Adipocyte (in vitro differentiated cells): ENCODE measurements around the gene TRIM2.

Source experiments
- DNase-seq: peaks from one replicate; pipeline ENCODE4 v3.0.0-alpha.2; 2015; ENCODE audit warnings: low read depth
- H3K27me3 ChIP-seq: replicated peaks from 2 replicates; pipeline ENCODE4 v1.7.0; 2013; ENCODE audit warnings: mild to moderate bottlenecking, low read length, moderate library complexity; ENCODE audit not compliant: control insufficient read depth, insufficient read depth
- H3K36me3 ChIP-seq: 2 replicates; pipeline ENCODE4 v1.7.0; 2013; ENCODE audit warnings: low read length, mild to moderate bottlenecking, moderate library complexity; ENCODE audit not compliant: control insufficient read depth, insufficient read depth, severe bottlenecking
- H3K4me1 ChIP-seq: 2 replicates; pipeline ENCODE4 v1.7.0; 2013; ENCODE audit warnings: mild to moderate bottlenecking, low read length, moderate library complexity; ENCODE audit not compliant: control insufficient read depth, insufficient read depth
- H3K4me3 ChIP-seq: 2 replicates; pipeline ENCODE4 v1.7.0; 2013; ENCODE audit warnings: mild to moderate bottlenecking, low read length, moderate library complexity
- H3K9ac ChIP-seq: 2 replicates; pipeline ENCODE4 v1.7.0; 2013; ENCODE audit warnings: mild to moderate bottlenecking, low read length, moderate library complexity
- H3K9me3 ChIP-seq: 2 replicates; pipeline ENCODE4 v1.7.0; 2013; ENCODE audit warnings: mild to moderate bottlenecking, low read length, moderate library complexity; ENCODE audit not compliant: control insufficient read depth

The TRIM2 gene

DNA sequence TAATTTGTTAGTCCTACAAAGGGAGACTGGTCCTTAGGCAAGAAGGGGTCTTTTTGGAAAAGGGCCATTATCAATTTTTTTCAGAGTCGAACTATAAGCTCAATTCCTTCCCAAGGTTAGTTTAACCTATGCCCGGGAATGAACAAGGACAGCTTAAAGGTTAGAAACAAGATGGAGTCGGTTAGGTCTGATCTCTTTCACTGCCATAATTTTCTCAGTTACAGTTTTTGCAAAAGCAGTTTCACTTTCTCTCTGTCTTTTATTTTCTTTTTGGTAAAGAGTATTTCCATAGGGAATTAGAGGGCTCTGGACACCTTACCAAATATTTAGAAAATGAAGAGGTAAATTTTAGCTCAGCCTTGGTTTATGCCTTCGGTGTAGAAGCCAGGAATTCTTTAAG is 64.1 kb downstream of the TRIM2 start:
- Histone ChIP-seq H3K4me3 (no peak overlapping the region), H3K9ac (no peak overlapping the region), H3K4me1 (peaks cover 5% of the 10 kb centered on the region), H3K27me3 (no peaks in the 10 kb centered on the region), H3K9me3 (no peaks in the 10 kb centered on the region), H3K36me3 (no peaks in the 10 kb centered on the region)
- DNase-seq: no peak

DNA sequence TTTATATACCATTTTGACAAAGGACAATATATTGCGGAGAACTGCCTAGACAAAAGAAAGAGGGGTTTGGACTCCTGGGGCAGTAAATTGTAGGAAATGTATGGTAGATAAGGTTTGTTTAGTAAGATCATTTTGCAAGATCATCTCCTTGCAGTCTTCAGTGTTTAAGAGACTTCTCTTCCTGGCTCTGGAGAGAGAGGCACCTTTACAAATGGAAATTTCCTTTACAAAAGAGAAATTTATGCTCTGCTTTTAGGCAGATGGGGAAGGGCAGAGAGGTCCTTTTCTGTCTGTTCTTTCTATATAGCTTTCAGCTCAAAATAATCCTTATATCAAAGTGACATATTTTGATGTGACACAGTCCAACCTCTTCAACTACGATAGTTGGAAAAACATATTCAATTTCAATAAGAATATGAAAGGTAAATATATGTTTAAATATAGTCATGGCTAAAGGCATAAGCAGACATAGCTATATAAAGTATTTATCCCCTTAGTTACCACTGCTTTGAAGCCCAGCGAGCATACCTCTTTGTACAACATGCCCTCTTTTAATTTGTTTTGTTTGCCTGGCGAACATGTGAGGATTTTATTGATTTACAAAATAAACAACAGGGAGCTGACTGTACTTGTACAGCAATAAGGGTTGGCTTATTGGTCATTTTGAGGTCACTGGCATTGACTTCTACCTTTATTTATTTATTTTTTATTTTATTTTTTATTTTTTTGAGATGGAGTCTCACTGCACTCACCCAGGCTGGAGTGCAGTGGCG is 65.2 kb downstream of the TRIM2 start:
- H3K4me3 ChIP-seq: no peak overlapping the region
- no peaks in the 10 kb centered on the region for H3K36me3 ChIP-seq
- no peaks in the 10 kb centered on the region for H3K9me3 ChIP-seq
- no peaks in the 10 kb centered on the region for H3K27me3 ChIP-seq
- DNase-seq: no peak
- peaks cover 5% of the 10 kb centered on the region for H3K4me1 ChIP-seq
- H3K9ac ChIP-seq: no peak overlapping the region

DNA sequence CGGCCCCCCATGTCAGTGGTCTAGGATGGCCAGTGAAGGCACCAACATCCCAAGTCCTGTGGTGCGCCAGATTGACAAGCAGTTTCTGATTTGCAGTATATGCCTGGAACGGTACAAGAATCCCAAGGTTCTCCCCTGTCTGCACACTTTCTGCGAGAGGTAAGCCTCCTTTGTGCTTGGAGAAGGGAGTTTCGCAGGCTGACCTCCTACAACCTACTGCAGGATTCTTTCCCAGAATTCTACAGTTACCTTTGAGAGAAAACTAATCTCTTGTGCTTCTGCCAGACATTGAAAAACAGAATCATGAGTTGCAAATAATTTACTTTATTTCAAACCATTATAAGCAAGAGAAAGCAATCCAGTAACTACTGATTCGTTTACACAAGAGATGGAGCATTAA is 66.1 kb downstream of the TRIM2 start:
- no peaks in the 10 kb centered on the region for H3K27me3 ChIP-seq
- peaks cover 5% of the 10 kb centered on the region for H3K4me1 ChIP-seq
- H3K36me3 ChIP-seq: no peaks in the 10 kb centered on the region
- no peak overlapping the region for H3K4me3 ChIP-seq
- no peaks in the 10 kb centered on the region for H3K9me3 ChIP-seq
- DNase-seq: no peak
- no peak overlapping the region for H3K9ac ChIP-seq

DNA sequence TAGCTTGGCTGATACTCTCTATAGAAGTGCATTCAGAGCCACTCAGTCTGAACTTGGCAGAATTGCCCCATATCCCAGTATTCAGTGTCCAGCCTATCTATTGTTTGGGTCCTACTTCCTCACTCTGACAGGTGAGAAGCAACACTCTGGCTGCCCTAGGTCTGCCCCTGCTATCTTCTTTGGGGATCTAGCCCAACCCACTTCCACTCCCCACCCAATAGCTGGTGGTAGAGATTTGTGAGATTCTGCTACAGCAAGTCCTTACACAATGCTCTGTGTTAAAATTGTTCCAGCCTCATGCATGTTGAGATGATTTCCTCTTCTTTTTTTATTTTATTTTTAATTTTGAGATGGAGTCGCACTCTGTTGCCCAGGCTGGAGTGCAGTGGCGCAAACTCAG is 67.6 kb downstream of the TRIM2 start:
- Histone ChIP-seq H3K36me3 (no peaks in the 10 kb centered on the region), H3K4me1 (peaks cover 5% of the 10 kb centered on the region), H3K4me3 (no peak overlapping the region), H3K27me3 (no peaks in the 10 kb centered on the region), H3K9ac (no peak overlapping the region), H3K9me3 (no peaks in the 10 kb centered on the region)
- DNase-seq: no peak

DNA sequence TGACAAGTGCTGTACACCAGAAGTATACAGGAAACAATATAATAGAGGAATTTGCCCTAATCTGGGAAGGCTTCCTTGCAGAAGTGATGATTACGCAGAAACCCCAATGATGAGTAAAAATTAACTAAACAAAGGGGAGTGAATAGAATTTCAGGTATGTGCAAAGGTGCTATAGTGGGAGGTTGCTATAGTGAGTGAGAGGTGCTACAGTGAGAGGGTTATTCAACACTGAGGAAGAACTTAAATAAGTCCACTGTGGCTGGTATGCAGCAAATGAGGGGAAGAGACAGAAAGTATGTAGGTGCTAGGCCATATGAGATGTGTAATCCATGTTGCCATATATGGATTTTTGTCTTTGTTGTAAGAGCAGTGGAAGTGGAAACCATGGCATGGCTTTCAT is 69.5 kb downstream of the TRIM2 start:
- H3K4me3 ChIP-seq: no peak overlapping the region
- H3K36me3 ChIP-seq: no peaks in the 10 kb centered on the region
- no peaks in the 10 kb centered on the region for H3K9me3 ChIP-seq
- DNase-seq: no peak
- H3K27me3 ChIP-seq: no peaks in the 10 kb centered on the region
- no peak overlapping the region for H3K9ac ChIP-seq
- H3K4me1 ChIP-seq: no peaks in the 10 kb centered on the region

DNA sequence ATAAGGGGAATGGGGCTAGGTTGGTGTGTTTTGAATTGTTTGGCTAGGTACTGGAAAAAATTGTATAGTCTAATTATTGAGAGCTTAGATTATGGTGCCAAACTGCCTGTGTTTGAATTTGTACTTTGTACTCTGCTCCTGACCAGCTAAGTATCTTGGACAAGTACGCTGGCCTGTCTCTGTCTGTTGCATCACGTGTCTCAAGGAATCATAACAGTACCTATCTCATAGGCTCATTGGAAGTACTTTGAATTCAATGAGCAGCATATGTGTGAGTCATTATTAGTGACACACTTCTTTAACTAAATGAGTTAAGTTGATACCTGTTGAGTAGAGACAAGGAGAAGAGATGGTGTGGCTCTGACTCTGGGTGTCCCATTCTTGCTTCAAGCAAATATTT is 70.7 kb downstream of the TRIM2 start:
- no peak overlapping the region for H3K4me3 ChIP-seq
- no peak for DNase-seq
- no peaks in the 10 kb centered on the region for H3K9me3 ChIP-seq
- no peaks in the 10 kb centered on the region for H3K27me3 ChIP-seq
- no peaks in the 10 kb centered on the region for H3K4me1 ChIP-seq
- H3K9ac ChIP-seq: no peak overlapping the region
- H3K36me3 ChIP-seq: no peaks in the 10 kb centered on the region

DNA sequence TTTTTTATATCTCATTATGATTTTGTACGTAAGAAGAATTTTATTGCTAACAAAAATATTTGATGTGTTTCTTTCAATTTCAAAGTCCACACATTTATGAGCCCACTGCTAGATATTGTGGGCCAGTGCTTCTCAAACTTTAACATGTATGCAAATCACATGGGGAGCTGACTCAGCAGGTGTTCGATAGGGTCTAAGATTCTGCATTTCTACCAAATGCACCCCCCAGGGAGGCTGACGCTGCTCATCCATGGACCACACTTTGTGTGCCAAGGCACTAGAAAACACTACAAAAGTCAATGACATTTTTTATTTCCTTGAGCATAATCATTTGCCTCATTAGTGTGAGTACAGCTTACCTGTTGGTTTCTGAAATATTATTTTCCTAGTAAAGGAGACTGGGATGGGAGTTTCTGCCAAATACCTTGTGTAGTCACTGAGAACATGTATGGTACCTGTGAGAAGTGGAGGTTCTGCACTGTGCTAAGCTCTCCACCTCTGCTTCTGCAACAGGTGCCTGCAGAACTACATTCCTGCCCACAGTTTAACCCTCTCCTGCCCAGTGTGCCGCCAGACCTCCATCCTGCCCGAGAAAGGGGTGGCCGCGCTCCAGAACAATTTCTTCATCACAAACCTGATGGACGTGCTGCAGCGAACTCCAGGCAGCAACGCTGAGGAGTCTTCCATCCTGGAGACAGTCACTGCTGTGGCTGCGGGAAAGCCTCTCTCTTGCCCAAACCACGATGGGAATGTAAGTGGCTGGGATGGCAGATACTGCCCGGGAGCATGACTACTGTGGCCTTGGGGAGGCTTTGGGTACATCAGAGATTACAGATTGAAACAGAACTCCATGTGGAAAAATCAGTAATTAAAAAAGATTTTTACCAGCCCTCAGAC is 71.4 kb downstream of the TRIM2 start:
- no peak for DNase-seq
- H3K4me1 ChIP-seq: no peaks in the 10 kb centered on the region
- H3K27me3 ChIP-seq: no peaks in the 10 kb centered on the region
- H3K9me3 ChIP-seq: no peaks in the 10 kb centered on the region
- no peak overlapping the region for H3K4me3 ChIP-seq
- no peaks in the 10 kb centered on the region for H3K36me3 ChIP-seq
- H3K9ac ChIP-seq: no peak overlapping the region

DNA sequence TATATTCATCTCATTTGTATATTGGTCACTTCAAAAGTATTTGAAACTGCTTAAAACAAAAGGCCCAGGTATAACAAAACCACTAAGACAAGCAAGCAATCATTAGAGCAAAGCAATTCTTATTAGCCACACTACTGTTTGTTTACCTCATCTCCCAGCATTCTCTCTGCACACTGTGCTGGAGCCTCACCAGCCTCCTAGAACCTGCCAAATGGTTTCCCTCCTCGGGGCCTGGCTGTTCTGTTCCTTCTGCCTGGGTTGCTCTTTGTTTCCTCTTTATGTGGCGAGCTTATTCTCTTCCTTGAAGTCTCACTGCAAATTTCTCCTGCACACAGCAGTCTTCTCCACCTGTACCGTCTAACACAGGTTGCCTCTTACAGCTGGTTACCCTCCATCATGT is 72.7 kb downstream of the TRIM2 start:
- H3K9ac ChIP-seq: no peak overlapping the region
- peaks cover 4% of the 10 kb centered on the region for H3K36me3 ChIP-seq
- H3K4me1 ChIP-seq: no peaks in the 10 kb centered on the region
- DNase-seq: no peak
- H3K4me3 ChIP-seq: no peak overlapping the region
- H3K27me3 ChIP-seq: no peaks in the 10 kb centered on the region
- no peaks in the 10 kb centered on the region for H3K9me3 ChIP-seq

DNA sequence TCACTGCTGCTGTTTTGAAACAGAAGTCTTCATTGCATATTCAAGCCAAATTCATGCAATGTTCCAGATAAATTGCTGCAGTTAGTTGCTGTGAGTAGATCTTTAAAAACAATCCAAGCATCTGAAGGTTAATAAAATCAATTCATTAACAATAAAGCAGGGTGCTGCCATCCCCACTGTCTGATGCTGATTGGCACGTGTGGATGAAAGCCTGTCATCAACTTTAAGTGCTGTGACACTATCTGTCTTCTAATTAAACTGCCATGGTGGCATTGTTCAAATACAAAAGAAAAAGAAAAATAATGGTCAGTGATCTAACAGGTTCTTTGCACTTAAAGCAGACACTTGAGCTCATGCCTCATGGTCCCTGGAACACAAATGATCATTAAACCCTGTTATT is 77.2 kb downstream of the TRIM2 start:
- H3K9me3 ChIP-seq: no peaks in the 10 kb centered on the region
- H3K4me3 ChIP-seq: no peak overlapping the region
- no peaks in the 10 kb centered on the region for H3K27me3 ChIP-seq
- H3K9ac ChIP-seq: no peak overlapping the region
- H3K36me3 ChIP-seq: peaks cover 4% of the 10 kb centered on the region
- H3K4me1 ChIP-seq: no peaks in the 10 kb centered on the region
- no peak for DNase-seq

DNA sequence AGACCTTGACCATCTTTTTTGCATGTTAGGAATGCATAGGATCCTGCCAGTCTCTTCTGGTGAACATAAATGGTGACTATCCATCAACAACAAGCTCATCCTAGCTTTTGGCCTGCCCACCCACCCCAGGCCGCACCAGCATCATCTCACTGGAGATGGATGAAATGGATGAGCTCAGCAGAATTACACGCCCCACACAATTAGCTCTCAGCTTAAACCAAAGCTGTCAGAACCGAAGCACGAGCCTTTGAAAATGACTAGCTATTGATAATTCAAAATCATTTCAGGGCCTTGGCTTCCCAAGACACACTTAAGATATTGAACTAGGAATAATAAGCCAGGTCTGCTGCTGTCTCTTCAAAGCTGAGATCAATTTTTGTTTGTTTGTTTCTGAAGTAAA is 77.8 kb downstream of the TRIM2 start:
- Histone ChIP-seq H3K36me3 (peaks cover 4% of the 10 kb centered on the region), H3K9me3 (no peaks in the 10 kb centered on the region), H3K9ac (no peak overlapping the region), H3K4me1 (no peaks in the 10 kb centered on the region), H3K27me3 (no peaks in the 10 kb centered on the region), H3K4me3 (no peak overlapping the region)
- no peak for DNase-seq

DNA sequence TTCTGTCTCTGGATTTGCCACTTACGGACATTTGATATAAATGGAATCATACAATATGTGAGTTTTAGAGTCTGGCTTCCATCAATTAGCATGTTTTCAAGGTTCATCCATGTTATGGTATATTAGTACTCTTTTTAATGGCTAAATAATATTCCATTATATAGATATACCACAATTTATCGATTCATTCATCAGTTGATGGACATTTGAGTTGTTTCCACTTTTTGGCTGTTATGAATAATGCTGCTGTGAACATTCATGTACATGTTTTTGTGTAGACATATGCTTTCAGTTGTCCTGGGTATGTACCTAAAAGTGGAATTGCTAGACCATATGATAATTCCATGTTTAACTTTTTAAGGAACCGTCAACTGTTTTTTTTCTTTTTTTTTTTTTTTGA is 79.0 kb downstream of the TRIM2 start:
- Histone ChIP-seq H3K4me1 (no peaks in the 10 kb centered on the region), H3K27me3 (no peaks in the 10 kb centered on the region), H3K36me3 (peaks cover 4% of the 10 kb centered on the region), H3K4me3 (no peak overlapping the region), H3K9ac (no peak overlapping the region), H3K9me3 (peaks cover 6% of the 10 kb centered on the region)
- no peak for DNase-seq
